Measurements from ENCODE around the gene COG2. TPM values are rescaled to one million over a fixed set of nuclear protein-coding genes. Genes with fewer than 3 reads are reported as not detected.
"Not testable (repeated sequence)": the region's sequence is repeated elsewhere in the genome, so short reads cannot be mapped to it uniquely, and the experiment has no call there.

Gene COG2
- total RNA-seq, 1 experiment from 2014 or later: 21.5 TPM

- POLR2A ChIA-PET (ENCODE audit: unreplicated experiment): no interaction called here
- H2AFZ ChIP-seq: no peak overlapping the region
- no peaks in the 10 kb centered on the region for H3K4me1 ChIP-seq (replicated peaks; ENCODE audit: insufficient read depth)
Measured at GRCh38 chr1:230650300-230650699, 8.0 kb downstream of the COG2 start.

GRCh38 chr1:230651235-230651634, 9.0 kb downstream of the COG2 start:
- Histone ChIP-seq H3K27ac (no peak overlapping the region), H3K79me2 (ENCODE audit: low read depth) (peaks cover 82% of the 10 kb centered on the region), H3K27me3 (ENCODE audit: insufficient read depth, low read depth) (no peaks in the 10 kb centered on the region), H3F3A (ENCODE audit: insufficient read depth, low read depth) (no peaks in the 10 kb centered on the region; the same call in 1 of the 2 replicates), H3K4me2 (no peak overlapping the region), H3K9me3 (ENCODE audit: insufficient read depth, low read depth) (0 out of 2 replicates have a peak, but pooled peaks cover 6% of the 10 kb centered on the region), H3K4me1 (replicated peaks; ENCODE audit: insufficient read depth) (no peaks in the 10 kb centered on the region), H3K9me2 (ENCODE audit: insufficient read depth) (0 out of 2 replicates have a peak, but pooled peaks cover 3% of the 10 kb centered on the region), H3K36me3 (ENCODE audit: low read depth) (no peaks in the 10 kb centered on the region), H2AFZ (no peak overlapping the region), H4K20me1 (ENCODE audit: insufficient read depth) (peaks cover 12% of the 10 kb centered on the region; the same call in 1 of the 2 replicates), H3K4me3 (no peak overlapping the region)
- BruUV-seq (replicated peaks): no TSS peak
- no peak for DNase-seq
- TF ChIP-seq CTCF (conservative IDR thresholded peaks at IDR 0.05) (no peak), EZH2 (IDR thresholded peaks at IDR 0.05; ENCODE audit: low read depth) (no peak)
- intact Hi-C loops (cut with micrococcal nuclease; ENCODE audit: unreplicated experiment): no loop called here
- POLR2A ChIA-PET (ENCODE audit: unreplicated experiment): no interaction called here
- CTCF ChIA-PET: no interaction called here

More at GRCh38 chr1:230650300-230650699, 8.0 kb downstream of the COG2 start:
- CTCF ChIA-PET: no interaction called here
- no TSS peak for BruUV-seq (replicated peaks)
- Histone ChIP-seq H3K9me3 (ENCODE audit: insufficient read depth, low read depth) (0 out of 2 replicates have a peak, but pooled peaks cover 6% of the 10 kb centered on the region), H3K27me3 (ENCODE audit: insufficient read depth, low read depth) (no peaks in the 10 kb centered on the region), H3K4me2 (no peak overlapping the region), H3K4me3 (no peak overlapping the region), H4K20me1 (ENCODE audit: insufficient read depth) (peaks cover 12% of the 10 kb centered on the region; the same call in 1 of the 2 replicates), H3K36me3 (ENCODE audit: low read depth) (no peaks in the 10 kb centered on the region), H3F3A (ENCODE audit: insufficient read depth, low read depth) (no peaks in the 10 kb centered on the region; the same call in 1 of the 2 replicates), H3K27ac (no peak overlapping the region), H3K9me2 (ENCODE audit: insufficient read depth) (0 out of 2 replicates have a peak, but pooled peaks cover 3% of the 10 kb centered on the region), H3K79me2 (ENCODE audit: low read depth) (peaks cover 86% of the 10 kb centered on the region)
- no peak for TF ChIP-seq EZH2 (IDR thresholded peaks at IDR 0.05; ENCODE audit: low read depth)
- no peak for TF ChIP-seq CTCF (conservative IDR thresholded peaks at IDR 0.05)
- no peak for DNase-seq
- intact Hi-C loops (cut with micrococcal nuclease; ENCODE audit: unreplicated experiment): no loop called here

- POLR2A ChIA-PET (ENCODE audit: unreplicated experiment); H3K4me3 ChIP-seq; H3K4me1 ChIP-seq (replicated peaks; ENCODE audit: insufficient read depth): not testable (repeated sequence)
Measured at GRCh38 chr1:230656719-230657118, 14.4 kb downstream of the COG2 start.

GRCh38 chr1:230658103-230658502, 15.8 kb downstream of the COG2 start:
- H3K4me2 ChIP-seq, CTCF ChIA-PET, DNase-seq: not testable (repeated sequence)

More at GRCh38 chr1:230656719-230657118, 14.4 kb downstream of the COG2 start:
- H3K9me2 ChIP-seq (ENCODE audit: insufficient read depth); H3K9me3 ChIP-seq (ENCODE audit: insufficient read depth, low read depth); H3K4me2 ChIP-seq; H4K20me1 ChIP-seq (ENCODE audit: insufficient read depth); CTCF ChIA-PET; H3F3A ChIP-seq (ENCODE audit: insufficient read depth, low read depth); H3K27ac ChIP-seq; BruUV-seq (replicated peaks); H3K27me3 ChIP-seq (ENCODE audit: insufficient read depth, low read depth); DNase-seq; intact Hi-C loops (cut with micrococcal nuclease; ENCODE audit: unreplicated experiment); H2AFZ ChIP-seq; H3K36me3 ChIP-seq (ENCODE audit: low read depth): not testable (repeated sequence)
- H3K79me2 ChIP-seq (ENCODE audit: low read depth): peaks cover 35% of the 10 kb centered on the region

More at GRCh38 chr1:230658103-230658502, 15.8 kb downstream of the COG2 start:
- BruUV-seq (replicated peaks); H2AFZ ChIP-seq; H3K9me3 ChIP-seq (ENCODE audit: insufficient read depth, low read depth); H3K4me3 ChIP-seq; H3K27ac ChIP-seq; H3K4me1 ChIP-seq (replicated peaks; ENCODE audit: insufficient read depth); H3K36me3 ChIP-seq (ENCODE audit: low read depth); POLR2A ChIA-PET (ENCODE audit: unreplicated experiment); H3K9me2 ChIP-seq (ENCODE audit: insufficient read depth); H3F3A ChIP-seq (ENCODE audit: insufficient read depth, low read depth); H3K27me3 ChIP-seq (ENCODE audit: insufficient read depth, low read depth); H4K20me1 ChIP-seq (ENCODE audit: insufficient read depth); intact Hi-C loops (cut with micrococcal nuclease; ENCODE audit: unreplicated experiment): not testable (repeated sequence)
- H3K79me2 ChIP-seq (ENCODE audit: low read depth): peaks cover 21% of the 10 kb centered on the region

Data from PC-9 (cell line).